ENCODE data around the gene TRIM38. TPM values are rescaled to one million over a fixed set of nuclear protein-coding genes. Genes with fewer than 3 reads are reported as not detected.
"Not testable (repeated sequence)": the region's sequence is repeated elsewhere in the genome, so short reads cannot be mapped to it uniquely, and the experiment has no call there.

Gene TRIM38
- total RNA-seq, 1 donor from 2014 or later: 6.8 TPM

DNA sequence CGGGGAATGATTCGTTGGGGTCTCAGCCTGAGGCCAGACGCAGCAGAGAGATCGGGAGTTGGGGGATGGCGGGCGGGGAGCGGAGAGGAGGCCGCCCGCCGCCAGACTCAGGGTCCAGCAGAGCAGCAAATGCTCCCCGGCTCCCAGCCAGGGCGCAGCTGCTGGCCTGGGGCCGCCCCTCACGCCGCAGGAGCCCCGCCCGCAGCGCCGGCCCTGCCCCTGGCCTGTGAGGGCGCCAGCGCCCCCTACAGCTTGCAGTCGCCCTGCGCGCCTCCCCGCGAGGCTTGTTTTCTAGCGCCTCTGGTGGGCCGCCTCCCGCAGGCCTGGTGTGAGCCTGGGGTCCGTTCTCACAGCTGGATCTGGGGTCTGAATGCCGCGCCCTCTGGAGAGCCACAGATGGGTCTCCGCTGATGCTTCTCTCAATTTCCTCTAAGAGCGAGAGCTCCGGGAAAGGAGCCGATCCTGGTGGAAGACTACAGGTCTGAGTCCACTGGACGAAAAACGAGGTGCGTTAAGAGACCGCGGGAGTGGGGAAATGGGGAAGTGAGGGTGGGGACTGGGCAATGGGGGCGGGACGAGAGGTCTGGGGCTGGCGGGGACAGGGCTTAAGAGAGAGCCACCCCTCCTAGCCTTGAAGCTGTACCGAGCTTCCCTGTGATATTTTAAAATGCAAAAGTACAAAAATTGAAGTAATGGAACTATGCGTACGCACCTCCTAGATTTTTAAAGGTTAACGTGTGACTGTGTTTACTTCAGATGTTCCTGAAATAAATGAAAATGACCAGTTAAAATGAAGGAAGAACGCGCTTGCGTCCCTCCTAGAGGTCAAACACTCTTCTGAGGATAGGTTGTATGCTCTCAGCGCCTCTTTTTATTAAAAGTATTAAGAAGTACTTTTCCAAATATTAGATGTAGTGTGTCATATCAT lies 30.1 kb downstream of the TRIM38 start:
- no peaks in the 10 kb centered on the region for H3K27me3 Mint-ChIP-seq (ENCODE audit: low read depth, unreplicated experiment)
- TF ChIP-seq, protein P1, sequence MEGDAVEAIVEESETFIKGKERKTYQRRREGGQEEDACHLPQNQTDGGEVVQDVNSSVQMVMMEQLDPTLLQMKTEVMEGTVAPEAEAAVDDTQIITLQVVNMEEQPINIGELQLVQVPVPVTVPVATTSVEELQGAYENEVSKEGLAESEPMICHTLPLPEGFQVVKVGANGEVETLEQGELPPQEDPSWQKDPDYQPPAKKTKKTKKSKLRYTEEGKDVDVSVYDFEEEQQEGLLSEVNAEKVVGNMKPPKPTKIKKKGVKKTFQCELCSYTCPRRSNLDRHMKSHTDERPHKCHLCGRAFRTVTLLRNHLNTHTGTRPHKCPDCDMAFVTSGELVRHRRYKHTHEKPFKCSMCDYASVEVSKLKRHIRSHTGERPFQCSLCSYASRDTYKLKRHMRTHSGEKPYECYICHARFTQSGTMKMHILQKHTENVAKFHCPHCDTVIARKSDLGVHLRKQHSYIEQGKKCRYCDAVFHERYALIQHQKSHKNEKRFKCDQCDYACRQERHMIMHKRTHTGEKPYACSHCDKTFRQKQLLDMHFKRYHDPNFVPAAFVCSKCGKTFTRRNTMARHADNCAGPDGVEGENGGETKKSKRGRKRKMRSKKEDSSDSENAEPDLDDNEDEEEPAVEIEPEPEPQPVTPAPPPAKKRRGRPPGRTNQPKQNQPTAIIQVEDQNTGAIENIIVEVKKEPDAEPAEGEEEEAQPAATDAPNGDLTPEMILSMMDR (IDR thresholded peaks at IDR 0.05; ENCODE audit: insufficient read depth, low read depth, low read length): peak; percentile 85
- no peak for TF ChIP-seq EZH2 (IDR thresholded peaks at IDR 0.05; ENCODE audit: insufficient read depth, low read length)
- H3K9me3 ChIP-seq (ENCODE audit: insufficient read depth, low read depth, low read length): no peaks in the 10 kb centered on the region

DNA sequence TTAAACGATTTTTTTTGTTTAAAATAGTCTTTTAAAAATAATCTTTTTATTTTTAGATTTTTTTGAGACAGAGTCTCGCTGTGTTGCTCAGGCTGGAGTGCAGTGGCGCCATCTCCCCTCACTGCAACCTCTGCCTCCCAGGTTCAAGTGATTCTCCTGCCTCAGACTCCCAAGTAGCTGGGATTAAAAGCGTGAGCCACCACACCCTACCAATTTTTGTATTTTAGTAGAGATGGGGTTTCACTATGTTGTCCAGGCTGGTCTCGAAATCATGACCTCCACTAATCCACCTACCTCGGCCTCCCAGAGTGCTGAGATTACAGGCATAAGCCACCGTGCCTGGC lies 30.7 kb downstream of the TRIM38 start:
- Histone ChIP-seq H3K4me2 (ENCODE audit: low read length) (peak overlapping the region; percentile 92), H3K4me3 (ENCODE audit: insufficient read depth, low read depth, low read length) (peak overlapping the region; percentile 71), H2AFZ (ENCODE audit: low read depth, low read length) (peak overlapping the region; percentile 92), H3K9ac (ENCODE audit: low read length) (peak overlapping the region; percentile 90)
- H3K27me3 ChIP-seq (ENCODE audit: insufficient read depth, low read length); H3K9me3 Mint-ChIP-seq (ENCODE audit: unreplicated experiment); DNase-seq (ENCODE audit: low read depth); H3K36me3 ChIP-seq (ENCODE audit: insufficient read depth, low read length); H3K36me3 Mint-ChIP-seq (ENCODE audit: low read depth, unreplicated experiment); H3K9me3 ChIP-seq (ENCODE audit: insufficient read depth, low read depth, low read length); H3K4me1 Mint-ChIP-seq (ENCODE audit: low read depth, unreplicated experiment); H3K4me1 ChIP-seq (ENCODE audit: insufficient read depth, low read length); H3K79me2 ChIP-seq (ENCODE audit: insufficient read depth, low read length); H3K27me3 Mint-ChIP-seq (ENCODE audit: low read depth, unreplicated experiment); H3K27ac Mint-ChIP-seq (ENCODE audit: unreplicated experiment); H3K27ac ChIP-seq (ENCODE audit: low read depth, low read length); FAIRE-seq; H4K20me1 ChIP-seq (ENCODE audit: insufficient read depth, low read length): not testable (repeated sequence)
- H3K4me3 Mint-ChIP-seq (ENCODE audit: unreplicated experiment): peak overlapping the region; percentile 4

More for the DNA sequence above, 30.1 kb downstream of the TRIM38 start:
- Mint-ChIP-seq H3K36me3 (ENCODE audit: low read depth, unreplicated experiment) (peaks cover 2% of the 10 kb centered on the region), H3K4me3 (ENCODE audit: unreplicated experiment) (peak overlapping the region; percentile 93), H3K27ac (ENCODE audit: unreplicated experiment) (peak overlapping the region; percentile 93), H3K9me3 (ENCODE audit: unreplicated experiment) (no peaks in the 10 kb centered on the region), H3K4me1 (ENCODE audit: low read depth, unreplicated experiment) (peaks cover 3% of the 10 kb centered on the region)
- Histone ChIP-seq H3K36me3 (ENCODE audit: insufficient read depth, low read length) (no peaks in the 10 kb centered on the region), H3K27ac (ENCODE audit: low read depth, low read length) (peak overlapping the region; percentile 76), H3K4me2 (ENCODE audit: low read length) (peak overlapping the region; percentile 92), H3K9ac (ENCODE audit: low read length) (peak overlapping the region; percentile 90), H3K27me3 (ENCODE audit: insufficient read depth, low read length) (no peaks in the 10 kb centered on the region), H4K20me1 (ENCODE audit: insufficient read depth, low read length) (no peaks in the 10 kb centered on the region), H3K4me1 (ENCODE audit: insufficient read depth, low read length) (peaks cover 5% of the 10 kb centered on the region), H2AFZ (ENCODE audit: low read depth, low read length) (peak overlapping the region; percentile 92), H3K4me3 (ENCODE audit: insufficient read depth, low read depth, low read length) (peak overlapping the region; percentile 71), H3K79me2 (ENCODE audit: insufficient read depth, low read length) (no peaks in the 10 kb centered on the region)
- FAIRE-seq: no peak
- DNase-seq (ENCODE audit: low read depth): peak; percentile 76

DNA sequence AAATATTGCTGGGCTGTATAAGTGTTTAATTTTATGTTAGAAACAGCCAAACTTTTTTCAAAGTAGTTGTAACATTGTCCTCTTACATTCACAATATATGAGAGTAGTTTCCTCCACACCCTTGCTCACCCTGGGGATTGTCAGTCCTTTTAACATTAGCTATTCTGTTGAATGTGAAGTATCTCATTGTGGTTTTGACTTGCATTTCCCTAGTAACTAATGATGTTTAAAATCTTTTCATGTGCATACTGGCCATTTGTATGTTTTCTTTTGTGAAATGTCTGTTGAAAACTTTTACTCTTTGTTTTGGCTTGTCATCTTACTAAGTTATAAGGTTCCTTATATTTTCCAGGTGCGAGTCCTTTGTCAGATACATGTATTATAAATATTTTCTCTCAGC lies 32.9 kb downstream of the TRIM38 start:
- H3K79me2 ChIP-seq (ENCODE audit: insufficient read depth, low read length): no peaks in the 10 kb centered on the region
- Mint-ChIP-seq H3K4me1 (ENCODE audit: low read depth, unreplicated experiment) (peaks cover 3% of the 10 kb centered on the region), H3K4me3 (ENCODE audit: unreplicated experiment) (no peak overlapping the region), H3K27ac (ENCODE audit: unreplicated experiment) (no peak overlapping the region), H3K36me3 (ENCODE audit: low read depth, unreplicated experiment) (peaks cover 4% of the 10 kb centered on the region), H3K9me3 (ENCODE audit: unreplicated experiment) (no peaks in the 10 kb centered on the region), H3K27me3 (ENCODE audit: low read depth, unreplicated experiment) (no peaks in the 10 kb centered on the region)
- peaks cover 5% of the 10 kb centered on the region for H3K4me1 ChIP-seq (ENCODE audit: insufficient read depth, low read length)
- H4K20me1 ChIP-seq (ENCODE audit: insufficient read depth, low read length): no peaks in the 10 kb centered on the region
- H3K9me3 ChIP-seq (ENCODE audit: insufficient read depth, low read depth, low read length): no peaks in the 10 kb centered on the region
- no peak overlapping the region for H3K4me2 ChIP-seq (ENCODE audit: low read length)
- H3K9ac ChIP-seq (ENCODE audit: low read length): no peak overlapping the region
- no peaks in the 10 kb centered on the region for H3K27me3 ChIP-seq (ENCODE audit: insufficient read depth, low read length)
- no peak for TF ChIP-seq EZH2 (IDR thresholded peaks at IDR 0.05; ENCODE audit: insufficient read depth, low read length)
- TF ChIP-seq, protein P1 (IDR thresholded peaks at IDR 0.05; ENCODE audit: insufficient read depth, low read depth, low read length): no peak
- FAIRE-seq: no peak
- no peaks in the 10 kb centered on the region for H3K36me3 ChIP-seq (ENCODE audit: insufficient read depth, low read length)
- DNase-seq (ENCODE audit: low read depth): peak; percentile 36
- no peak overlapping the region for H3K4me3 ChIP-seq (ENCODE audit: insufficient read depth, low read depth, low read length)
- H3K27ac ChIP-seq (ENCODE audit: low read depth, low read length): no peak overlapping the region
- H2AFZ ChIP-seq (ENCODE audit: low read depth, low read length): no peak overlapping the region

All from astrocyte (in vitro differentiated cells and primary cell).